ENCODE measurements around the gene PDE8A.

PDE8A gene

DNA sequence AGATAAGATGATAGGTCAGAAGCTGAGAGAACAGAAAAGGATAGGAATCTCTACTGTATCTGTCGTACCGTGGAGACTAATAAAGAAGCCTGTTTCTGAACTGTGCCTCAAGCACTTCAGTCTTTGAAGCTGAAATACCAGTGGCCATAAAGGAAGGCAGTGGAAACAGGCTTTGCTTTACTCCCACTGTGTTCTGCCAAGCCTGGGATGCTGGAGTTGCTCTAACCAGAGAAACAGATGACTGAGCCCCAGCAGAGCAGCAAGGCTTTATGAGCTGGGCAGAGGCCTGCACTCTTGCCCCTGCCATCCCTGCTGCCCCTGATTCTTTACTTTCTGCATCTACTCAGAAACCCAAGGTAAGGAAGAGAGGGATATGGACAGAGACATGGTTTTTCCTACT lies 89.4 kb downstream of the PDE8A start:
- no peak for DNase-seq (ENCODE audit: low read depth in 2 of 2, low spot score in 1 of 2)

DNA sequence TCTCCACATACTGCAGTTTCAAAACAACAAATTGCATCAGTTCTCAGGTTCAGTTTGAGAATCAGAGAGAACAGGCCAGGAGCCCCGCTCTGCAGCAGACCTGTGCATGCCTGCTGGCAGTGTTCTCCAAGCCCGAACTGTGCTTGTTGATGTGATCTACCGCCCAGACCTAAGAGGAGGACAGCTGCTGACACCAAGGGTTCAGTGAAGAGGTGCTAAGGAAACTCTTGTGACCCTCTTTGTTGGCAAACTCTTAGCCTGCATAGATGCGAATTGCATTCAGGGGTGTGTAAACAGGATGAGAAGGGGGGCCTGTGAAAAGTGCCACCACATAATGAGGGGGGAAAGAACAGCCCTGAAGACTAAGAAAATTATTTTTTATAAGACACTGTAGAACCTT lies 89.8 kb downstream of the PDE8A start:
- DNase-seq (ENCODE audit: low read depth in 2 of 2, low spot score in 1 of 2): no peak

DNA sequence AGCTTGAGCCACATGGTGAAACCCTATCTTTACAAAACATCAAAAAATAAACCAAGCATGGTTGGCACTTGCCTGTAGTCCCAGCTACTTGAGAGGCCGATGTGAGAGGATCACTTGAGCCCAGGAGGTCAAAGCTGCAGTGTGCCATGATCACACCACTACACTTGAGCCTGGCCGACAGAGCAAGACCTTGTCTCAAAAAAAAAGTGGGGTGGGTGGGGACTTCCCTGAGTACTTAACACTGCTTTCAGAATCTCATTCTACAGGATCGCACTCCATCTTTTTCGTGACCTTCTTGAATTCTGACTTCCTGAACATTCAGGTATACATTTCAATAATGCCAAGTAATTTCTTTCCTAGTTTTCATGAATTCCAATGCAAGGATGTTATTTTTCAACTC lies 91.3 kb downstream of the PDE8A start:
- no peak for DNase-seq (ENCODE audit: low read depth in 2 of 2, low spot score in 1 of 2)

DNA sequence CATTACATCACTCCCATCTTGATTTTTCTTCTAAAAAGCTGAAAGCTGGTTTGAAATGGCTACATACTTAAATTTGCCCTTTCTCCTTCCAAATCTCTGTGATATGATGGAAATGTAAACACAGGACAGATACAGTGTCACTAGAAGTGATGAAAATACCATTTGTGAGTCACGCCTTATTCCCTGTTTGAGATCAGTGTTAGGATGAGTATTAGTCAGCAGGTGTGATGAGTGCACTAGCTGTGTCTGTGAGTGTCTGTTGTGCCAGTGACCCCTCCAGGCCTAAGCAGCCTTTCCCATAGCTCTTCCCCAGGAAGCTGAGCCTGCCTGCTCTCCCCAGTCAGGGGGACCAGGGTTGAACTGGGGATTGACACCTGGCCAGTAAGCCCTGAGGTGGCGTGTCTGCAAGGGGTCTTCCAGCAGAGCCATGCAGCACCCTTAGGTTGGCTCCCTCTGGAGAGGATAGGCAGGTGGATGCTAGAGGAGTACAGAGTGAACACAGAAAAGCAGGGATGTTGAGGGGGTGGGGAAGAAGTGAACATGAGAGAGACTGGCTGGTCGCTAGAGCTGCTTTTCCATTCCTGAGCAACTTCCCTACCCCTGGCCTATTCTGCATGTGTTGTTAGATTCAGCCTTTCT lies 92.0 kb downstream of the PDE8A start:
- no peak for DNase-seq (ENCODE audit: low read depth in 2 of 2, low spot score in 1 of 2)

DNA sequence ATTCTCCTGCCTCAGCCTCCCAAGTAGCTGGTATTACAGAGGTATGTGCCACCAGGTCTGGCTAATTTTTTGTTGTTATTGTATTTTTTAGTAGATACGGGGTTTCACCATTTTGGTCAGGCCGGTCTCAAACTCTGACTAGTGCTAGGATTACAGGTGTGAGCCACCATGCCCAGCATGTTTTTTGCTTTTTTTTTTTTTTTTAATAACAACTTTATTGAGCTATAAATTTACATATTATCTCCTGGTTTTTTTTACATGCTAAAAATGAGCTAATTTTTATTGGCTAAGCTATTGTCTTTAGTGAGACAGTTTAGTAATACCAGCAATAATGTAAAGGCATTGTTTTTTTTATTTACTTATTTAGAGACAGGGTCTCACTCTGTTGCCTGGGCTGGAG lies 105.2 kb downstream of the PDE8A start:
- DNase-seq (ENCODE audit: low read depth in 2 of 2, low spot score in 1 of 2): no peak

DNA sequence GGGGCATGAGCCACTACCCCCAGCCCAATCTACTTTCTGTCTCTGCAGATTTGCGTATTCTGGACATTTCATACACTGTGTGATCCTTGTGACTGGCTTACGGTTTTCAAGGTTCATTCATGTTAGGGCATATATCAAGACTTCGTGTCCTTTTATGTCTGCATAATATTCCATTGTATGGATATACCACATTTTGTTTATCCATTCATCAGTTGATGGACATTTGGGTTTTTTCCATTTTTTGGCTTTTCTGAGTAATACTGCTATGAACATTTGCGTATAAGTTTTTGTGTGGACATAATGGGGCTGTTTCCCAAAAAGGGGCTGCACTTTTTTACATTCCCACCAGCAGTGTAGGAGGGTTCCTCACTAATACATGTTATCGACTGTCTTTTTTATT lies 106.6 kb downstream of the PDE8A start:
- no peak for DNase-seq (ENCODE audit: low read depth in 2 of 2, low spot score in 1 of 2)

DNA sequence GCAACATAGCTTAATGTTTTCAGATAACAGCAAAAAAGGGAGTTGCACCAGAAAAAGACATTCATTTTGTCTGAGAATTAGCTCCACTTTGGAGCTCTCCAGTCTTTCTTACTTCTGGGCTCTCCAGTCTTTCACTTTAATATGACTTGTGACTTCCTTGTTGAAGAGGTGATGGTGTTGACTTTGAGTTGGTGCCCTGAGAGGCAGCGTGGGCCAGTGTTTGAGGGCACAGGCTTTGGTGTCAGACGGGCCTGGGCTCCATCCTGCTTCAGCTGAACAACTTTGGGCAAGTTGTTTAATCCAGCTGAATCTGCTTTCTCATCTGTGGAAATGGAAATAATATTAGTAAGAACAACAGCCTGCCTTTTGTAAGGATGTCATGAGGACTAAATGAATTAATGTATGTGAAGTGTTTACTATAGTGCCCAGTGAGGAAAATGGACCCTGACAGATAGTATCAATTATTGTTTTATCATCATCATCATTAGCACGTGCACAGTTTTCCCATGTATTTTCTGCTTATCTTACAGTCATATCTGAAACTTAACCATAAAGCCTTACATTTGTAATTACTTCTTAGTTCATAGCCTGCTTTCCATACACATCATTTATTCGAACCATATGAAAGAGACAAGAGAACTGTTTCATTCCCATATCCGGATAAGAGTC lies 108.4 kb downstream of the PDE8A start:
- DNase-seq (ENCODE audit: low read depth in 2 of 2, low spot score in 1 of 2): no peak

DNA sequence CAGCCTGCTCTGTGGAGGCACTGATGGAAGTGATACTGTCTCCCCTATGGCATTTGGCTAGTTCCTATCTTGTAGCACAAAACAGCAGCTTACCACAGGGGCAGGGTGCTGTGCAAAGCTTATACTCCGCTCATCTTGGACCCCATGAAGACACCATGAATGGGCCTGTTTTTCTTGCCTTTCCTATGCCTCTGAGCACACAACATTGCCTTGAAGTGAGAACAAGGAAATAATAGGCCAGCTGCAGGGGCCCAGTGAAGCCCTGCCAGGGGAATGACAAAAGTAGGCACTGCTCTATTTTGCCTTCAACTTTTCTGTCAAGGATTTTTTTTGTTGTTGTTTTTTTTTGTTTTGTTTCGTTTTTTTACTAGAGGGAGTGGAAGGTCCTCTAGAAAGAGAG lies 110.3 kb downstream of the PDE8A start:
- DNase-seq (ENCODE audit: low read depth in 2 of 2, low spot score in 1 of 2): no peak

DNA sequence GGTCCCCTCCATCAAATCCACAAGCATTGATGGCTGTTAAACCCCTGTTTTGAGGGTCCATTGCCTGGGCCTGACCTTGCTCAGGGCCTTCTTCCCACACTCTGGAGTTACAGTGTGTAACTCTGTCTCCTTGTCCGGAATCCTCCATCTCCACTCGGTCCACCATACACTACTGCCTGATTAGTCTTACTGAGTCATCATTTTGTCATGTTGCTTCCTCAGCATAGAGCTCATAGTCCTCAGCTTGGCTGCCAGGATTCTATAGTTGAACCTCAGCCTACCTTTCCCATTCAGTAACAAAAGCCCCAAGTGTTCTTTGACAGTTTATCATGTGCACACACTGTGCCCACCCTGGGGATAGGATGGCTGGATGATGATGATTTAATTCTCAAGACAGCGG lies 113.0 kb downstream of the PDE8A start:
- DNase-seq (ENCODE audit: low read depth in 2 of 2, low spot score in 1 of 2): no peak

DNA sequence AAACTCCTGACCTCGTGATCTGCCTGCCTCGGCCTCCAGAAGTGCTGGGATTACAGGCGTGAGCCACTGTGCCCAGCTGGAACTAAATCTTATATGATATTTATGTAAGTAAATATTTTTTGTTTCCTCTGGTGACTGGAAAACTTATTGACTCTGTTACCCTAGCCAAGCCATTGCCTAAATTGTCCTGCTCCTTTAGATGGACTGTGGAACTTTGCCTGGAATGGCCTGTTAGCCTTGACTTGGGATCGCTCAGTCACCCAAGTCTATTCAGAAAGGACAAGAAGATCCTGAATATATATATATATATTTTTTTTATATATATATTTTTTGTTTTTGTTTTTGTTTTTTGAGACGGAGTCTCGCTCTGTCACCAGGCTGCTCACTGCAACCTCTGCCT lies 113.9 kb downstream of the PDE8A start:
- no peak for DNase-seq (ENCODE audit: low read depth in 2 of 2, low spot score in 1 of 2)

DNA sequence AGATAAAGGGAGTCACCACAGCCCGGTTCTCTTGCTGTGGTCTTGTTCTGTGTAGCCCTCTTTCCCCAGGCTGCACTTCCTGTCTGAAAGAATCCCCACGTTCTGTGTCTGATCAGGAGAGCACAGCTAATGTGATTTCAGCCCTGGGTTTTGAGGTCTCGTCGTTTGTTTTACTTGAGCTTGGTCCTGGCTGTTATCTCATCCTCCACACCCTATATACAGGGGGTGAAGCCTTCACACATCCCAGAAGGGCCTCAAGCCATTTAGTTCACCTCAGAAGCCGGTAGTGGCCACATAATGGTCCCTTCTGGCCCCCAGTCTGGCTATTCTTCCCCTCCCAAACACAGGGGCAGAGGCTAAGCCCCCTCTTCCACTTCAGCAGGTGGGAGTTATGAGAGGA lies 115.6 kb downstream of the PDE8A start:
- no peak for DNase-seq (ENCODE audit: low read depth in 2 of 2, low spot score in 1 of 2)

DNA sequence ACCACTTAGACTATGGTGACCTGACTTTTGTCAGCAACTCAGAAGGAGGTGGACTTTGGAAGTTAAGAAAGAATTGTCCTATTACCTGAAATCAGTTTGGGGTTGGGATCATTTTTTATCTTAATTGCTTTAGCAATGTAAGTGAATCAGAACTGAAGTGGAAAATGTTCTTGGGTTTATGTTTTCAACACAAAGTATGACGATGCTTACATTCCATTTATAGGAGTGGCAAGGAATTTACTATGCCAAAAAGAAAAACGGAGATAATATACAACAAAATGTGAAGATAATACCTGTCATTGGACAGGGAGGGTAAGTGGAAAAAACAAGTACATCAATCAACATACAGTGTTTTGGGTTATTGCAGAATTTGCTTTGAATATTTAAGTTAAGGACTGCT lies 116.1 kb downstream of the PDE8A start:
- no peak for DNase-seq (ENCODE audit: low read depth in 2 of 2, low spot score in 1 of 2)

DNA sequence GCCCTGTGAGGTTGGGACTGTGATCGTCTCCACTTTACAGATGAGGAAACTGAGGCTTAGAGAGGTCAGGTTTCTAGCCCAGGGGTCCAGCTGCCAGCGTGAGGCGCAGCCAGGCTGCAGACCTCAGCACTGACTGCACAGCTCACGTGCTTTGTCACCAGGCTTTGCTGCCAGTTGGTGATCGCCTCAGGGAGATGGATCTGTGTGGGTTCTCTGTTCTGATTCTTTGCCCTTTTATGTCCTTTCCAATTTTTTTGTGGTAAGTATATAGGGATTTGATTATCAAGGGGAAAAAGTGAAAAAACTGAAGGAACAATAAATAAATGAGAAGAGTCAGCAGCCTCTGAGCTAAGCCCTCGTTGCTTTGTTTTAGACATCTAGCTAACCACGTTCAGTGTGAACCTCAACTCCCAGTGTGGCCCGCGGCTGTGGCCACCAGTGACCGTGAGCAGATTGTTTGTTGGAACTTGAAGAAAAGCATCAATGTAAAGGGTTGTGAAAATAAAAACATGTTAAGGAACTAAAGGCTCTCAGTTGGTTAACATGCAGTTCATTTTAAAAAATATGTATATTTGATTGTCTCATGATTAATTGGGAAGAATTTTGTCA lies 117.6 kb downstream of the PDE8A start:
- DNase-seq (ENCODE audit: low read depth in 2 of 2, low spot score in 1 of 2): no peak

DNA sequence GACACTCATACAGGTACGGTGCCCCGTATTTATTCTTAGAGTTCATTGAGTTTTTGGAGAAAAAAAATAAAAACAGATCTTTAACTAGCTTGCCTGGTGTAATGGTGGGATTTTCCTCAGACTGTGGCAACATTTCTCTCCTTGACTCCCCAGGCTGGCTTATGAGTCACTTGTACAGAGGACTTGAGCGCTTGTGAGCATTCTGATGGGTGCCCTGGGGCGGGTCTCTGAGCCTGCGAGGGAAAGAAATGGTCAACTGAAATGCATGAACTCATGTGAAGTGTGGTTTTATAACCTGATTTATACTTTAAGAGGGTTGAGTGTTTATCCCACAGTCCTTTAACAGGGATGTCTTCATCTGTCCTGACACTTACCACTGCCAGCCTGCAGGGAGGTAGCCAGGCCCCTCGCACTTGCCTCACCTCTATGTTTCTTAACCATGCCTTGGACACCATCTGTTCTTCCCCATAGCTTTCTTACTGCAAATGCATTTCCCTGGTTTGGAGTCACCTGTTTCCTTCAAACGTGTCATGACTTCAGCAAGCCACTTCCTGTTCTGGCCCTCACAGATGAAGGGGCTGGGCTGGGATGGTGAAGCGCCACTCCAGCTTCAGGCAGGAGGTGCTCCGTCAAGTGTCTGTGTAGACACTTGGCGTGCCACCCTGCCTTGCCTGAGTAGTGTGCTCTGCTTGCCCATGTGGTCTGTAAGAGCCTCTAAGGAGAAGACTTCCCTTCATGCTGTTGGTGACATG lies 118.7 kb downstream of the PDE8A start:
- no peak for DNase-seq (ENCODE audit: low read depth in 2 of 2, low spot score in 1 of 2)

DNA sequence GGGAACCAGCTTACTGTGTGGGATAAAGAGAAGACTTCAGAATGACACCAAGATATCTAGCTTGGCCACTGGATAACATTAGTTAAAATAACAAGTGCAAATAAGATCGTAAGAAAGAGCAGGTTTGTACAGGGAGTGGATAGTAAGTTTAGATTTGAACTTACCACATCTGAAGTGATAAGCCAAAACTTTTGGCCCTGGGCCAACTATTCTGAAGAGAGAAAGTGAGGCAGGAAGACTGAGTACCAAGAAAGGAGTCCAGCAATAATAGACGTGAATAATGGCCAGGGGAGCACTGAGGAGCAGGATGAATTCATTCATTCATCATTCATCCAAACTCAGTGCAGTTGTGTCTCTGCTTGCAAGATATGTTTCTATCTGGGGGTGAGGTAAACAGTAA lies 122.9 kb downstream of the PDE8A start:
- no peak for DNase-seq (ENCODE audit: low read depth in 2 of 2, low spot score in 1 of 2)

DNA sequence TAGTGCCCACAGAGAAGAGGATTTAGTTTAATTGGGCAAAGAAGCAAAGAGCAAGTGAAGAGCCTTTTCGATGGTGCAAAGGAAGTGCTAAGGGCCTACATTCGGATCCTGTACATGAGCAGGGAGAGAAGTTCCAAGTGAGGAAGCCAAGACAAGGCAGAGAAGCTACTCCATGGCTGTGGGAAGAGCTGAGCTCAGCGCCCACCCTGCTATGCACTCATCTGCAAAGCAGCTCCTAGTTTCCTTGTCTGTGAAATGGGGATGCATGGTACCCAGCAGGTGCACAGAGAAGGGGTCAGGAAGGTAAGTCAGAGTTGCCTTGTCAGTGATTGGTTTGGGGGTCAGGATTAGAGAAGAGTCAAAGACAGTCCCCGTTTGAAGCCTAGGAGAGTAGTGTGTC lies 126.5 kb downstream of the PDE8A start:
- no peak for DNase-seq (ENCODE audit: low read depth in 2 of 2, low spot score in 1 of 2)

DNA sequence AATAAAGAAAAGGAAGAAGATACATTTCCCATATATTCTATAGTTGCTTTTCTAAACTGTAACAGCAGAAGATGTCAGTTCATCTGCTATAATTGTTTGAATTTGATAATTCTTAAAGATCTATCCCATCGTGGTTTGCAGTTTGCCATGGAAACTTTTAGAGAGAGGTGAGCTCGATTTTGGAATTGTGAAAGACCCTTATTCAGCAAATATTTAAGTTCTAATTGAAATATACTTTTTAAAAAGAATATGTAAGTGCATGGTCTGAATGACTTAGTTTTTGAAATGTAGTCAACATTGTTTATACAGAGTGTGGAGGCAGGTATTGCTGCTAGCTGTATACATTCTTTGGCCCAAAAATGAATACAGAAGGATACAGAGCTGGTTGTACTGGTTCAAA lies 127.7 kb downstream of the PDE8A start:
- DNase-seq (ENCODE audit: low read depth in 2 of 2, low spot score in 1 of 2): no peak

DNA sequence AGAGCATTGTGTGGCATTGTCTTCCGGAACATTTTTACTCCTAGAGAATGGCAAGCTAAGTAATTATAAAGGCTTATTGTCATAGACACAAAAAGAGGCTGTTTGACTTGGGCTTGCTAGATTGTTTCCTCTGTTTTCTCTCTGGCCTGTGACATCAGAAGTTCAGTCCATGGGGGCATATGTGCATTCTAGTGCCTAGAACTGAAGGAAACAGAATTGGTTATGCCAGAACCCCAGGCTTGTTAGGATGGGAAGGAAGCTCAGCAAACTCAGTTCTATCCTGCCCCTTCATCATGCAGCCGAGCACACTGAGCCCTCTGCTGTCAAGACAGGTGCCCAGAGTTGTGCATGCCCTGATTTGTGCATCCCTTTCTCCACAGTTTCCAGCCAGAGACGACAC lies 131.3 kb downstream of the PDE8A start:
- no peak for DNase-seq (ENCODE audit: low read depth in 2 of 2, low spot score in 1 of 2)

DNA sequence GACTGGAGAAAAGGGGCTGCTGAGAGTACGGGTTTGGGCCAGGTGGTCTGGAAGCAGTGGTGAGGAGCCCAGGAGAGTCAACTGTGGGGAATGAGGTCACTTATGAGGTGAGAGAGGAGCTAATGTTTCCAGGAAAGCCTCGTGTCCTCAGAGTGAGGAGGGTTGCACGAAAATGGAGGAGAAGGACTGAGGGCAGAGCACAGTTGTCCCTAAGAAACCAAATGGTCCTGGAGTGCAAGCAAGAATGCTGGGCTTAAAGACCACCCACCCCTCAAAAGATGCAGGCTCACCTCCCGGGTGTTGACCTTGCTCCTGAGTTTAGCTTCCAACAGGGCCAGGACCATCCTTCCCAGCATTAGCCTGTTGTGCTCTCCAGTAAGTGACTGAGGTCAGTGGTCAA lies 133.2 kb downstream of the PDE8A start:
- DNase-seq (ENCODE audit: low read depth in 2 of 2, low spot score in 1 of 2): no peak

DNA sequence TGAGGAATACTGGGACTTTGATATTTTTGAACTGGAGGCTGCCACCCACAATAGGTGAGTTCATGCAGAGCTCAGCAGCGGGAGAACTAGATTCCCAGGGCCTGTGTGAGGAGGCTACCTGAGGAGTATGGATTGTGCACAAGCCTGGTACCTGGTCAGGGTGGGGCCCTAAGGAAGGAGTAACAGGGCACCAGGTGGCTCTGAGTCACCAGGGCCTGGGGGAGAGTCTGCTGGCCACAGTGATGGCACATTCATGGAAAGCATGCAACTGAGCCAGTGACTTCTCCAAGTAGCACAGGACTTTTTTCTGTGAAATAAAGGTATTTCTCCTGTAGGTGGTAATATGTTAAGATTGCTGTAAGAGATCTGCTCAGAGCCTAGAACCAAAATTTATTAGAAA lies 134.4 kb downstream of the PDE8A start:
- no peak for DNase-seq (ENCODE audit: low read depth in 2 of 2, low spot score in 1 of 2)

DNA sequence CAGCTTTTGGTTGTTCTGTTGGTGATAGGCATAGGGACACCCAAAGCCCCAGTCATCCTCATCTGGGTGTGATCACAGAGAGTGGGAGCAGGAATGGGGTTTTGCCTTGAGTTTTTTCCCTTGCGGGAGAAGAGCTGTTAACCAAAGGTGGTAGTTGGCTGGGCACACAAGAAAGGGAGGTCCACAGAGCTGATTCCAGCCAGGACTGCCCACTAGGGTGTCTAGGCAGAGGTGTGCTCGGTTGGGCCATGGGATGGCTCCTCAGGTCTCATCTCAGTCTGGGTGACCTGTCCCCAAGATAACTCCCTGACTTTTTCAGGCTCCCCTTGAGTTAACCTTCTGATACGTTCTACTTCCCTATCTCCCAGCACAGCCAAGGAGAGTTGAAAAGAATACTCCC lies 134.8 kb downstream of the PDE8A start:
- DNase-seq (ENCODE audit: low read depth in 2 of 2, low spot score in 1 of 2): no peak

DNA sequence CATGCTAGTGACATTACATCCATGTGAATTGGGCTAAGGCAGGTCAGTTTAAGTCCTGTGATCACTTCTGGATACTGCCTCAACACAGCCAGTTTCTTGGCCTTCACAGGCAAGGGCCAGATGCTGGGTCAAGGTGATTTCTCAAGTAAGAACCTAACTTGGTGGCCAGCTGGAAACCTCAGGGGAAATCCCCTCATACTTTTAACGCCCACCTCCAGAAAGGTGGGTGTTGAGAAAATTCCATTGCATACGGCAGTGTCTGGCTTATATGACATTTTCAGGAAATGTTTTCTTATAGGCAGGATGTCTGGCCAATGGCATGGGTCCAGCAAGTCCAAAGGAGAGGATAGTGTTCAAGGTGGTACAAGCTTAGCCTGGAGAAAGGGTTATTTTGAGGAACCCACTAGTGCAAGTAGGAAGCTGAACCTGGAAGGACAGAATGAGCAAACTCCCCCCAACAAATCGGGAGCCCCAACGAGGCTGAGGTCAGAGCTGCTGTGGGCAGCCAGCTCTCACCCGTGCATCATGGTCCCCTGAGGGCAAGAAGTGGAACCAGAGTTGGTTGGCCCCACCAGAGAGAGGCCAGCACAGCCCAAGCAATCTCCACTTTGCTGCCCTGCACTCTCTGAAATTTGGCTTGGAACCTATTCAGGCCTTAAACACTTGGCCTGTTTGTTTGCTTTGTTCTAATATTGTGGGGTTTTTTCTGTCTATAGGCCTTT lies 135.4 kb downstream of the PDE8A start:
- DNase-seq (ENCODE audit: low read depth in 2 of 2, low spot score in 1 of 2): no peak
